ENCODE data around the gene TOP2B.

TOP2B gene

DNA sequence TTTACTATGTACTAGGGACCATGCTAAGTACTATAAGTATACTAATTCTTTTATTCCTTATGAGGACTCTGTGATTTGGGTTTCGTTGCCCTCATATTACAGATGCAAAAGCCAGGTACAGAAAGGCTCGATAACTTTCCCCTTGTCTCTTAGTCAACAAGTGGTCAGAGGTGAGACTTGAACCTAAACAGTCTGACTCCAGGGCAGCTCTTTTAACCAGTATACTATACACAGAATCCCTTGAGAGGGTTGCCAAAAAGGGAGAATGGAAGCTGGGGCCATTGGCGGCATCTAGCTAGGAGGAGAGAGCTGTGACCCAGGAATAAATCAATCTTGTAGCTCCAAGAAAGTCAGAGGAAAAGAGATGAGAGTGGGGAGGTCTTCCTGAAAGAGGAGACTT, 92.4 kb downstream of the TOP2B start:
- H3K4me1 ChIP-seq (ENCODE audit: insufficient read depth, low read length, severe bottlenecking): no peaks in the 10 kb centered on the region
- no peaks in the 10 kb centered on the region for H4K20me1 ChIP-seq (ENCODE audit: insufficient read depth, low read length)
- no peak overlapping the region for H3K9ac ChIP-seq (ENCODE audit: low read length)
- no peaks in the 10 kb centered on the region for H3K9me2 ChIP-seq (ENCODE audit: low read depth, low read length)
- H3K36me3 ChIP-seq (ENCODE audit: insufficient read depth, low read length): no peaks in the 10 kb centered on the region
- no peaks in the 10 kb centered on the region for H3K27me3 ChIP-seq (ENCODE audit: insufficient read depth, low read length)
- H3K4me2 ChIP-seq (ENCODE audit: low read length): no peak overlapping the region
- no peaks in the 10 kb centered on the region for H3F3A ChIP-seq (ENCODE audit: insufficient read depth, low read length)
- no peaks in the 10 kb centered on the region for H3K9me3 ChIP-seq (ENCODE audit: low read length)
- no peaks in the 10 kb centered on the region for H3K79me2 ChIP-seq (ENCODE audit: insufficient read depth, low read length)
- TF ChIP-seq, protein P1, sequence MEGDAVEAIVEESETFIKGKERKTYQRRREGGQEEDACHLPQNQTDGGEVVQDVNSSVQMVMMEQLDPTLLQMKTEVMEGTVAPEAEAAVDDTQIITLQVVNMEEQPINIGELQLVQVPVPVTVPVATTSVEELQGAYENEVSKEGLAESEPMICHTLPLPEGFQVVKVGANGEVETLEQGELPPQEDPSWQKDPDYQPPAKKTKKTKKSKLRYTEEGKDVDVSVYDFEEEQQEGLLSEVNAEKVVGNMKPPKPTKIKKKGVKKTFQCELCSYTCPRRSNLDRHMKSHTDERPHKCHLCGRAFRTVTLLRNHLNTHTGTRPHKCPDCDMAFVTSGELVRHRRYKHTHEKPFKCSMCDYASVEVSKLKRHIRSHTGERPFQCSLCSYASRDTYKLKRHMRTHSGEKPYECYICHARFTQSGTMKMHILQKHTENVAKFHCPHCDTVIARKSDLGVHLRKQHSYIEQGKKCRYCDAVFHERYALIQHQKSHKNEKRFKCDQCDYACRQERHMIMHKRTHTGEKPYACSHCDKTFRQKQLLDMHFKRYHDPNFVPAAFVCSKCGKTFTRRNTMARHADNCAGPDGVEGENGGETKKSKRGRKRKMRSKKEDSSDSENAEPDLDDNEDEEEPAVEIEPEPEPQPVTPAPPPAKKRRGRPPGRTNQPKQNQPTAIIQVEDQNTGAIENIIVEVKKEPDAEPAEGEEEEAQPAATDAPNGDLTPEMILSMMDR (IDR thresholded peaks at IDR 0.05; ENCODE audit: low read length): no peak
- no peak for TF ChIP-seq EZH2 (IDR thresholded peaks at IDR 0.05; ENCODE audit: borderline replicate concordance, low read length)
- no peak overlapping the region for H3K27ac ChIP-seq (ENCODE audit: low read depth, low read length, poor library complexity, severe bottlenecking)
- no peak overlapping the region for H3K4me3 ChIP-seq (ENCODE audit: low read depth, low read length, poor library complexity, severe bottlenecking)
- H2AFZ ChIP-seq (ENCODE audit: low read length): no peak overlapping the region

DNA sequence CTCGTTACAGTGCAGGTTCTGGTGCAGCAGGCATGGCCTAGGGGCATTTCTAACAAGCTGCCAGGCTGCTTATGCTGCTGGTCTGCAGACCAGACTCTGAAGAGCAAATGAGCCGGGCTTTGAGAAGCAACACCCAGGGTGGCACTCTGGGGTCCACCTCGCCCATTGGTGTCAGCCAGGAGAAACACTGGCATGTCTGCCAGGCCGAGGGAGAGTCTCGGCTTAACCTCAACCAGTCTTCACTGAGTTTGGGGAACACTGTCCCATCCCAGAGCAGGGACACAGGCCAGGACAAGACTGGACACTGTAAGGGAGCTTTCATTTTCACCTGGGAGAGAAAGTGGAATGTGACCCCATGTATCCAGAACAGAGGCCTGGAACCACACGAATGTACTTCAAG, 93.4 kb downstream of the TOP2B start:
- Histone ChIP-seq H3K4me1 (ENCODE audit: insufficient read depth, low read length, severe bottlenecking) (no peaks in the 10 kb centered on the region), H3K4me2 (ENCODE audit: low read length) (no peak overlapping the region), H3K36me3 (ENCODE audit: insufficient read depth, low read length) (no peaks in the 10 kb centered on the region), H3K27ac (ENCODE audit: low read depth, low read length, poor library complexity, severe bottlenecking) (no peak overlapping the region), H3K9me2 (ENCODE audit: low read depth, low read length) (no peaks in the 10 kb centered on the region), H3K9me3 (ENCODE audit: low read length) (no peaks in the 10 kb centered on the region), H4K20me1 (ENCODE audit: insufficient read depth, low read length) (no peaks in the 10 kb centered on the region), H3K27me3 (ENCODE audit: insufficient read depth, low read length) (no peaks in the 10 kb centered on the region), H3K79me2 (ENCODE audit: insufficient read depth, low read length) (no peaks in the 10 kb centered on the region), H3K9ac (ENCODE audit: low read length) (no peak overlapping the region), H3K4me3 (ENCODE audit: low read depth, low read length, poor library complexity, severe bottlenecking) (no peak overlapping the region), H3F3A (ENCODE audit: insufficient read depth, low read length) (no peaks in the 10 kb centered on the region), H2AFZ (ENCODE audit: low read length) (no peak overlapping the region)
- TF ChIP-seq, protein P1 (IDR thresholded peaks at IDR 0.05; ENCODE audit: low read length): no peak
- TF ChIP-seq EZH2 (IDR thresholded peaks at IDR 0.05; ENCODE audit: borderline replicate concordance, low read length): no peak

DNA sequence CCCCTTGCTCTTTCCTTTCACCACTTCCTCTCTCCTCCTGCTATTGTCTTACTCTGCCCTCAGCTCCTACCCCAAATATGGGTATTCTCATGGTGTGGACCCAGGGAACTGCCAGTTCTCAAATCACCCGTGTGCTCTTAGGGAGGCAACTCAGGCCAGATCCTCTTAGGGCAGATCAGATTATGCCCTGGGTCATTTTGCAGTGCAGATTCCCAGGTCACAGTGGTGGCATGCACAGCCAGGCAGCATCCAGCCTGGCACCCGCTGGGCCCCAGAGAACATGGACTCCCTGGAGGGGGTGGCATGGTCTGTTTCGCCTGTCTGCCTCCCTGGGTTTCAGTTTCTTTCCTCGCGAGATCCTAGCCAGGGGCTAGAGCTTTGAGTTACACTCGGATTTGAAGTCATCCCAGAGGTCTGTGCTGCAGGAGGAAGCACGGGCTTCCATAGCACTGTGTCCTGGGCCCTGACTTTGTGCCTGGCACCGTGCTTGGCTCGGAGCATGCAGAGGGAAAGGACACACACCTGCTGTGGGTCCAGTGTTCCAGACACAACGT, 96.1 kb downstream of the TOP2B start:
- Histone ChIP-seq H3K4me2 (ENCODE audit: low read length) (no peak overlapping the region), H4K20me1 (ENCODE audit: insufficient read depth, low read length) (no peaks in the 10 kb centered on the region), H3F3A (ENCODE audit: insufficient read depth, low read length) (no peaks in the 10 kb centered on the region), H3K4me3 (ENCODE audit: low read depth, low read length, poor library complexity, severe bottlenecking) (no peak overlapping the region), H3K9me3 (ENCODE audit: low read length) (no peaks in the 10 kb centered on the region), H3K27me3 (ENCODE audit: insufficient read depth, low read length) (no peaks in the 10 kb centered on the region), H3K4me1 (ENCODE audit: insufficient read depth, low read length, severe bottlenecking) (no peaks in the 10 kb centered on the region), H3K36me3 (ENCODE audit: insufficient read depth, low read length) (no peaks in the 10 kb centered on the region), H3K27ac (ENCODE audit: low read depth, low read length, poor library complexity, severe bottlenecking) (no peak overlapping the region), H3K9me2 (ENCODE audit: low read depth, low read length) (no peaks in the 10 kb centered on the region), H3K79me2 (ENCODE audit: insufficient read depth, low read length) (no peaks in the 10 kb centered on the region), H3K9ac (ENCODE audit: low read length) (no peak overlapping the region), H2AFZ (ENCODE audit: low read length) (no peak overlapping the region)
- no peak for TF ChIP-seq EZH2 (IDR thresholded peaks at IDR 0.05; ENCODE audit: borderline replicate concordance, low read length)
- TF ChIP-seq, protein P1 (IDR thresholded peaks at IDR 0.05; ENCODE audit: low read length): no peak
